ENCODE measurements around the gene GLIS1. TPM values are rescaled to one million over a fixed set of nuclear protein-coding genes. Genes with fewer than 3 reads are reported as not detected.

The GLIS1 gene
- total RNA-seq, 1 experiment from 2014 or later = 0.39 TPM

- TF ChIP-seq REST (IDR thresholded peaks at IDR 0.05; ENCODE audit: low read depth) (no peak), FOSL1 (IDR thresholded peaks at IDR 0.05; ENCODE audit: low read depth) (no peak), SIN3A (IDR thresholded peaks at IDR 0.05; ENCODE audit: low read depth) (no peak), ZBTB33 (IDR thresholded peaks at IDR 0.05; ENCODE audit: extremely low read depth, insufficient replicate concordance, low read length) (no peak), ZFX (IDR thresholded peaks at IDR 0.05) (no peak), YY1 (IDR thresholded peaks at IDR 0.05; ENCODE audit: extremely low read depth, insufficient replicate concordance, low read depth, low read length) (no peak), SP1 (IDR thresholded peaks at IDR 0.05; ENCODE audit: low read depth) (no peak)
Observed at GRCh38 chr1:53755874-53756273, 16.9 kb upstream of the GLIS1 start (continued).
